Astrocyte of the cerebellum (primary cell): Measurements from ENCODE around the gene TLR9.

Experiments used
- DNase-seq: peaks from one replicate; pipeline ENCODE4 v3.0.0-alpha.2; 2011; ENCODE audit warnings: low read depth
- H3K4me3 ChIP-seq: 2 replicates; pipeline ENCODE4 v1.5.1; 2011; ENCODE audit warnings: mild to moderate bottlenecking, low read depth, low read length, moderate library complexity
- CTCF ChIP-seq: IDR thresholded peaks from 2 replicates; pipeline ENCODE4 v1.5.1; 2012; ENCODE audit warnings: low read length, low read depth, moderate library complexity, mild to moderate bottlenecking; ENCODE audit errors: missing control alignments
- in situ Hi-C: cut with HindIII; loops from 2 replicates; pipeline ENCODE4 v1.10.0; 2017; ENCODE audit warnings: low sequenced_read_pairs

The TLR9 gene

GRCh38 chr3:52195291-52195597, 30.2 kb downstream of the TLR9 start:
- no peak overlapping the region for H3K4me3 ChIP-seq
- in situ Hi-C loops = no loop called here
- no peak for DNase-seq
- TF ChIP-seq CTCF = no peak

- in situ Hi-C loops = no loop called here
- TF ChIP-seq CTCF = no peak
- DNase-seq = no peak
These were observed 30.8 kb downstream of the TLR9 start for GRCh38 chr3:52194485-52195290.

GRCh38 chr3:52193065-52193464, 32.4 kb downstream of the TLR9 start:
- DNase-seq = no peak
- H3K4me3 ChIP-seq = no peak overlapping the region
- no peak for TF ChIP-seq CTCF
- in situ Hi-C loops = no loop called here

More at GRCh38 chr3:52194485-52195290, 30.8 kb downstream of the TLR9 start:
- H3K4me3 ChIP-seq = no peak overlapping the region

GRCh38 chr3:52191663-52192062, 33.8 kb downstream of the TLR9 start:
- no peak for DNase-seq
- in situ Hi-C loops = no loop called here
- no peak overlapping the region for H3K4me3 ChIP-seq
- no peak for TF ChIP-seq CTCF

GRCh38 chr3:52190294-52191074, 35.0 kb downstream of the TLR9 start:
- peak; percentile 31 for DNase-seq
- TF ChIP-seq CTCF = no peak
- in situ Hi-C loops = no loop called here
- no peak overlapping the region for H3K4me3 ChIP-seq

DNA sequence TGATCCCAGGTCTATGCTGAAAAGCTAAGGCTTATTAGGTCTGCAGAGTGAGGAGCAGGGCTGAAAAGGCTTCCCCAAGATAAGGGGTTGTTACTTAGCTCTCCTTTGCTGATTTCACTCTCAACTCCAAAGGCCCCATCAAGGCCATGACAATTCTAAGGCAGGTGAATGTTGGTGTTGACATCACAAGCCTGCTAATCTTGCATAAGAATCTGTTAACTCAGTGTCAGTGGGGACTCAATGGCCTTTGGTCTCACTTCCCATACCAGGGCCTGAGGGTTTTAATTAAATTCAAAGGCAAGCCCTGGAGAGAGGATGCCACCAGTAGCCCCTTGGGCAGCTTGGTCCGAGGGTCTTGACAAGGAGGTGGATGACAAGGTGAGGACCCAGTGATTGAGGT, 36.9 kb downstream of the TLR9 start:
- TF ChIP-seq CTCF = no peak
- no peak for DNase-seq
- no peak overlapping the region for H3K4me3 ChIP-seq
- in situ Hi-C loops = no loop called here
